Temporal lobe (tissue), 1 donor: ENCODE results near the gene PSAT1. TPM values are rescaled to one million over a fixed set of nuclear protein-coding genes. Genes with fewer than 3 reads are reported as not detected.

Source experiments
- total RNA-seq: library from RNA; depleted of rRNA; stranded (reverse); fragments of >200 nt; gene quantifications from one replicate; pipeline ENCODE4 v1.2.3, GENCODE V29; 2014

The PSAT1 gene
- total RNA-seq, 1 donor from 2014 or later, result 41.6 TPM

Other genes with a start within 250 kb of the PSAT1 start
- gene CEP78, start 61.0 kb upstream of the PSAT1 start, total RNA-seq, result 41.3 TPM